HG03460 (cell line): ENCODE data around the gene SLC22A12.
"Not testable (repeated sequence)": the region's sequence is repeated elsewhere in the genome, so short reads cannot be mapped to it uniquely, and the experiment has no call there.

Experiments
- ATAC-seq: cut with Tn5 transposase; IDR thresholded peaks from one replicate; pipeline ENCODE4 v1.9.1; 2021; ENCODE audit not compliant: unreplicated experiment

Gene SLC22A12

DNA sequence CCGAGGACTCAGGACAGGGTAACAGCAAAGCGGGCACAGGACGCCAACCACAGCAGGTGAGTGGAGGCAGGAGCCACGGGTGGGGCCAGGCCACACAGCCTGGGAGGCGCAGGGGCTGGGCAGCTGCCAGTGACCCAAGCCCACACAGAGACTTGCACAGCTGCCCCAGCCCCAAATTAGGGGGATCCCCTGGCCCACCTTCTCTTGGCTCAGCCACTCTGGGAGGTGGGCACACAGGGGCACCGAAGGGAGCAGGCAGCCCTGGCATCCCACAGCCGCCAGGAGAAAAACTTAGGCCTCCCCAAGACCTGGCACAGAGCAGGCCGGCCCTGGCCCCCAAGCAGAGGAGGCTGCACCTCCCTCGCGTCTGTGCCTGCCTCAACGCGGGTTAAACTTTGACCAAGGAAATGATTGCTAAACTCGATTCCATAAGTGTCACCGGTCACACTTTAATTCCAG, at the start of gene SLC22A12:
SLC22A12 (plus strand) TSS at position 458 of the 459 bp plus-strand sequence. CDS start 337 bp downstream, outside the sequence.
- no peak for ATAC-seq

- ATAC-seq = no peak
These were observed 48.6 kb upstream of the SLC22A12 start for GRCh38 chr11:64542172-64543125.

GRCh38 chr11:64543818-64544217, 47.2 kb upstream of the SLC22A12 start:
- ATAC-seq = no peak

GRCh38 chr11:64544616-64545296, 46.3 kb upstream of the SLC22A12 start:
- ATAC-seq = no peak

- ATAC-seq = no peak
These were observed 45.4 kb upstream of the SLC22A12 start for GRCh38 chr11:64545619-64546018.

GRCh38 chr11:64546176-64546575, 44.8 kb upstream of the SLC22A12 start:
- no peak for ATAC-seq

GRCh38 chr11:64546600-64546999, 44.4 kb upstream of the SLC22A12 start:
- no peak for ATAC-seq

- no peak for ATAC-seq
These were observed 41.1 kb upstream of the SLC22A12 start for GRCh38 chr11:64549969-64550368.

DNA sequence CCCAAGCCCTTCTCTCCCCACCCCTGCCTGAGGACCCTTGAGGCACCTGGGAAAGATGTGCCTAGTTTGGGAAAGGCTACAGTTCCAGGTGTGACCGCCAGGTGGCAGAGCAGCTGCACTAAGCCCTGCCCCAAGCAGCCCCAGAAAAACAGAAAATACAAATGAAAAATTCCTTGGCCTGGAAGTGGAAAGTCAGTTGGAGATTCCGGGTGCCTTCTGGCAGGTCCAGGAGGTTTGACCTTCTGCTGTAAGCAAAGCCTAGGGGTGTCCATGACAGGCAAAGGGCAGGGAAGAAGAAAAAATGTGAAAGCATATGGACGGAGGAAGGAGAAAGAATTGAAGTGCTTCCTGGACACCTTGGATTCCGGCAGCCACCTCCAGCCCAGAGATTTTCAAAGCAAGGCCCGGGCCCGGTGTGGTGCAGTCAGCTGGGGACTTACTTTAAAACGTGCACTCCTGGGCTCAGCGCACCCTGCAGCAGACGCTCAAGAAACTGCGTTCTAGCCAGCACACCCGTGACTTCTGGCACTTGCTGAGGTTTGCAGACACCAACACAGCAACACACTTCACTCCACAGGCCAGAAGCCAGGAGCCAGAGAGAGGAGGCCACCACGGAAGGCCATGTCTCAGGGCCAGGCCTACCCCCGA, 37.3 kb upstream of the SLC22A12 start:
- ATAC-seq = no peak

GRCh38 chr11:64556044-64556720, 34.8 kb upstream of the SLC22A12 start:
- ATAC-seq = no peak

DNA sequence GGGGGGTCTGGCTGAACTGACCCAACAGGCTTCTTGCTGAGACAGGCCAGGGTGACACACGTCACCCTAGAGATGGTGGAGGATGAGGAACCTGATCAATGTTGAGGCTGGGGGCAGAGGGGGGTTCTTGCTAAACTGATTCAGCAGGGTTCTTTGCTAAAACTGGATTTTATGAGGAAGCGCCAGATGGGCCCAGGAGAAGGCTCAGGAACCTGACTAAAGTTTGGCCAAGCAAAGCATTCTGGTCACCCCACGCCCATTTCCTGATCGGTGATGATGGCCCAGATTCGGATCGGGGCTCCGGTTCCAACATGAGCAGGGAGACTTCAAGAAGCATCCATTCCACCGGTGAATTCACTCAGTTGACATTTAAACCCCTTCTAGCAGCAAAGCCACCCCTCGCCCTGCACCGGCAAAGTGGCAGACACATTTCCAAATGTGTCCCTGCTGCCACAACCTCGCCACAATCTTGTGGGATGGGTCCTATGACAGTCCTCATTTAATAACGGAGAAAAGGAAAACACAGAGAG, 34.2 kb upstream of the SLC22A12 start:
- ATAC-seq = no peak

GRCh38 chr11:64558065-64558745, 32.8 kb upstream of the SLC22A12 start:
- ATAC-seq = no peak

GRCh38 chr11:64558869-64559268, 32.2 kb upstream of the SLC22A12 start:
- ATAC-seq = no peak

GRCh38 chr11:64559351-64560138, 31.5 kb upstream of the SLC22A12 start:
- no peak for ATAC-seq

DNA sequence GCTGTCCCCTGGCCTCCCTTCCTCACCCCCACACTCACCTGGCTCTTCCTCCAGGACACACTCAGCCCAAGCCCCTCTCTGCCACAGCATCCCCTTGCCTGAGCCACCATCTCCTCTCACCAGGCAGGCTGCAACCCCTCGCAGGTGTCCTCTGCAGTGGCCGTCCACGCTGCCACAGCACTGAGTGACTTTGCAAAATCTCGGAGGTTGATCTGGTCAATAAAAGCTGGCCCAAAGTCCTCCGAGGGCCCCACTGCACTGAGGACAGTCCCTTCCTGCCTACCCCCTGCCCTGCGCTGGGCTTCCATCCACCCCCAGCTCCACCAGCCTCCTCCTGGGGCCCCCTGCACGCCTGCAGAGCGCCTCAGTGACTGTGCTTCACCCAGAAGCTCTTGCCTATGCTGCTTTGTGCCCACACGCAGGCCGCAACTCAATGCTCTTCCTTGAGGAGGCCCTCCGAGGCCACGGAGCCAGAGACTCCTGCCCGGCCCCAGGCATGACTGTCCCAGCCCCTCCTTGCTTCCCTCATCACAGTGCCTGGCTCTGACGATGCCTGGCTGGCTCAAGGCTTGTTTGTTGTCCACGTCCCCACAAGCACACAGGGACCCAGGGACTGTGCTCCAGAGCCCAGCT, 30.8 kb upstream of the SLC22A12 start:
- no peak for ATAC-seq

DNA sequence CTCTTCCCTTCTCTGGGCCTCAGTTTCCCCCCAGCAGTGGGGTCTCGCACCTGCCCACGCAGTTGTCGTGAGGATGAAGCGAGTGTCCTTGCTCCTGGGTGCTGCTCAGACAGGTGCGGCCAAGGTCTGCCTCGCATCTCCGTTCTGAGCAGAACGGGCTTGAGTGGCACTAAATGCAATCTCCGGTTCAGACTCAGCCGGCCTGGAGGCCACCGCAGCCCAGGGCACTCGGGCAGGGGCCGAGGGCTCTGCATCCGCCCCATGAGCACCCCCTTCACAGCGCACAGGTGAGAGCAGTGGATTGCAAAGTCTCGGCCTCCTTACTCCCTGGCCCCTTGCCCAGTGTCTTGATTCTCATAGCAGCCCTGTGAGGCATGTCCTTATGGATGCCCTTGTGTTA, 30.1 kb upstream of the SLC22A12 start:
- ATAC-seq = no peak

DNA sequence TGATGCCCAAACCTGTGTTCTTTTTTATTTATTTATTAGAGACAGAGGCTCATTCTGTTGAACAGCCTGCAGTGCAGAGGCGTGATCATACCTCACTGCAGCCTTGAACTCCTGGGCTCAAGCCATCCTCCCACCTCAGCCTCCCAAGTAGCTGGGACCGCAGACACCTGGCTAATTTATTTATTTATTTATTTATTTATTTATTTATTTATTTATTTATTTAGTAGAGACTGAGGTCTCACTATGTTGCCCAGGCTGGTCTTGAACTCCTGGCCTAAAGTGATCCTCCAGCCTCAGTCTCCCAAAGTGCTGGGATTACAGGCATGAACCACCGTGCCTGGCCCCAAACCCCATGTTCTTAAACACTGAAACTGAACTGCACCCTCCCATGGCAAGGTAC, 29.6 kb upstream of the SLC22A12 start:
- ATAC-seq = not testable (repeated sequence)

GRCh38 chr11:64561984-64562722, 28.9 kb upstream of the SLC22A12 start:
- no peak for ATAC-seq
